Stomach smooth muscle (tissue), 2 donors: Measurements from ENCODE around the gene STXBP1.

Experiments
- H3K27ac ChIP-seq: one replicate; pipeline ENCODE4 v1.7.0; 2013; ENCODE audit warnings: mild to moderate bottlenecking, low read length, inconsistent platforms
- H3K27me3 ChIP-seq, 2 donors: one replicate each; pipeline ENCODE4 v1.7.0; 2013; ENCODE audit warnings: low read length in 2 of 2; ENCODE audit not compliant: insufficient read depth in 2 of 2, control insufficient read depth in 1 of 2
- H3K36me3 ChIP-seq, 2 donors: one replicate each; pipeline ENCODE4 v1.7.0; 2013; ENCODE audit warnings: low read length in 2 of 2; ENCODE audit not compliant: control insufficient read depth in 2 of 2, insufficient read depth in 2 of 2
- H3K4me1 ChIP-seq: one replicate; pipeline ENCODE4 v1.7.0; 2013; ENCODE audit warnings: low read length; ENCODE audit not compliant: control insufficient read depth, insufficient read depth
- H3K4me3 ChIP-seq, 2 donors: one replicate each; pipeline ENCODE4 v1.7.0; 2013; ENCODE audit warnings: low read length in 2 of 2
- H3K9ac ChIP-seq, 2 donors: one replicate each; pipeline ENCODE4 v1.7.0; 2013; ENCODE audit warnings: low read length in 2 of 2, mild to moderate bottlenecking in 1 of 2
- H3K9me3 ChIP-seq, 2 donors: one replicate each; pipeline ENCODE4 v1.7.0; 2013; ENCODE audit warnings: low read length in 2 of 2; ENCODE audit not compliant: control insufficient read depth in 2 of 2
- donor health status: healthy.
- donor health status: Pancreatic carcinoma.

The STXBP1 gene

DNA sequence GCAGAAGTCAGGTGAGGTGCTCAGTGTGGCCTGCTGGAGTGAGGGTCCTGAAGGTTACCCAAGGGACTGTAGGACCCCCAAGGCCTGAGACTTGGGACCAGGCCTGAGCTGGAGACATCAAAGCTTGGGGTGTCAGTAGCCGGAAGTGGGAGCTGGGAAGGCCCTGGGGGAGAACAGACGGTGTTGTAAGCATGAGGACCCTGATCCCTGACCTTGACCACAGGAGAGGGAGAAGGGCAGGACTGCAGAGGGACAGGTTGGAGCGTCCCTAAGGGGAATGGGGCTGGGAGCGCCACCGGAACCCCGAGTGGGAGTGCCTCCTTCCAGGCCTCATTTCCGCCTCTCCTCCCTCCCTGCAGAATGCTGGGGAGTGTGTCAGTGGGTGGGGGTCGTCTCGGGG is 104.3 kb downstream of the STXBP1 start:
- H3K27me3 ChIP-seq: no peaks in the 10 kb centered on the region
- no peaks in the 10 kb centered on the region for H3K9me3 ChIP-seq
- peak overlapping the region; percentile 79 for H3K27ac ChIP-seq
- H3K36me3 ChIP-seq: no peaks in the 10 kb centered on the region
- peak overlapping the region; percentile 88 to 94 for H3K4me3 ChIP-seq
- peaks cover 18% of the 10 kb centered on the region for H3K4me1 ChIP-seq
- H3K9ac ChIP-seq: peak overlapping the region; percentile 78 to 84

DNA sequence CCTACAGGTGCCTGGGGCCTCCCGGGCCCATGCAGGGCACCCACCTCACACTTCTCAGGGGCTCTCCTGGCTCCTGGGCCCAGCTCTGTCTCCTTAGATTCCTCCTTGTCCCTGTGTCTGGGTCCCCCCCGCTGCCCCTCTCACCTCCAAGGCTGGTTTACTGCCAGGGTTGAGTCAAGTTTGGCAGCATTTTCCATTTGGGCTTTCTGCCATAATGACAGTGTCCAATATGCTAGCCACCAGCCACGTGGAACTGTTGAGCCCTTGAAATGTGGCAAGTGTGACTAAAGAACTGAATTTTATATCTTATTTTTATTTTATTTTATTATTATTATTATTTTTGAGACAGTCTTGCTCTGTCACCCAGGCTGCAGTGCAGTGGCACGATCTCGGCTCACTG is 105.7 kb downstream of the STXBP1 start:
- Histone ChIP-seq H3K4me3 (no peak overlapping the region), H3K4me1 (peaks cover 18% of the 10 kb centered on the region), H3K36me3 (no peaks in the 10 kb centered on the region), H3K9me3 (no peaks in the 10 kb centered on the region), H3K27me3 (peaks cover 0 to 2% of the 10 kb centered on the region in 2 donors), H3K9ac (no peak overlapping the region), H3K27ac (no peak overlapping the region)

DNA sequence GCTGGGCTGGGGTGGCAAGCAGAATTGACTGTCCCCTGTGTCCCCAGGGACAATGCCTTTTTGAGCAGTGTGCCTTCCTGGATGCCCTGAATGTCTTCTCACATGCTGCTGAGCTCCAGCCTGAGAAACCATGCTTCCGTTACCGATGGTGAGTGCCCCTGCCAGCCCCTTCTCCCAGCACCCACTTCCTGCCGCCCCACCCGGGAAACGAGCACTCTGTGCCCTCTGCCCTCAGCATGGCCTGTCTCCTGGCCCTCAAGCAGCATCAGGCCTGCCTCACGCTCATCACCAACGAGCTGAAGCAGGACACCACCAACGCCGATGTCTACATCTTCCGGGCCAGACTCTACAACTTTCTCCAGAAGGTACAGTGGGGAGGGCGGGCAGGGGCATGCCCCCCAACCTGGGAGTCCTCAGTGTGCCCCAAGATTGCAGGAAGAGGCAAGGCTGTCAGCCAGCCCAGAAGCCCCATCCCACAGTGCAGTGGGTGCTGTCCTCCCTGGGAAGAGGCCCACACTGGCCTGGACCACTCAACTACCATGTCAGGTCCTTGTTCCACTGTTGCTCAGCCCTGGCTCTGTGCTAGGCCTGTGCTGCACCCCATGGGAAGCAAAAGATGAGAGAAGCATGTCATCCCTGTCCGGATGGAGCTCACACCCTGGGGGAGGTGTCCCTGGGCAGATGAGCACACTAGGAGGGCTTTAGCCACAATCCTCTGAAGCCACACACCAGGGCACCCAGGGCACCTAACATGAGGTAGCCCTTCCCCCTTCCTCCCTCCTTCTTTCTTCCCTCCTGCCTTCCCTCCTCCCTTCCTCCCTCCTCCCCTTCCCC is 108.2 kb downstream of the STXBP1 start:
- no peak overlapping the region for H3K4me3 ChIP-seq
- no peaks in the 10 kb centered on the region for H3K9me3 ChIP-seq
- peaks cover 13% of the 10 kb centered on the region for H3K4me1 ChIP-seq
- H3K9ac ChIP-seq: no peak overlapping the region
- no peak overlapping the region for H3K27ac ChIP-seq
- peaks cover 0 to 8% of the 10 kb centered on the region in 2 donors for H3K27me3 ChIP-seq
- no peaks in the 10 kb centered on the region for H3K36me3 ChIP-seq

DNA sequence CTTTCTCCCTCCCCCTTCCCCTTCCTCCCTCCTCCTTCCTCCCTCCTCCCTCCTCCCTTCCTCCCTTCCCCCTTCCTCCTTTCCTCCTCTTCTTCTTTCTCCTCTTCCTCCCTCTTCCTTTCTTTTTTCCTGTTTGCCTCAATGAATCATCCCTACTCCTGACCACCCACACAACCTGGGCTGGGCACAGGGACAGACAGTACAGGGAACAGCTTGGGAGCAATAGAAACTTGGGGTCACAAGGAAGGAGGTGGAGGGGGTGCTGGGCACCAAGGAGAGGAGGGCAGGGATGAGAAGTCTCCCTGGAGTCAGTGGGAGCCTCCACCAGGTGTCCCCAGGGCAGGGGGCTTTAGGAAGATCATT is 108.8 kb downstream of the STXBP1 start:
- peaks cover 13% of the 10 kb centered on the region for H3K4me1 ChIP-seq
- no peaks in the 10 kb centered on the region for H3K9me3 ChIP-seq
- H3K27me3 ChIP-seq: peaks cover 0 to 8% of the 10 kb centered on the region in 2 donors
- H3K9ac ChIP-seq: no peak overlapping the region
- H3K4me3 ChIP-seq: no peak overlapping the region
- no peaks in the 10 kb centered on the region for H3K36me3 ChIP-seq
- H3K27ac ChIP-seq: no peak overlapping the region

DNA sequence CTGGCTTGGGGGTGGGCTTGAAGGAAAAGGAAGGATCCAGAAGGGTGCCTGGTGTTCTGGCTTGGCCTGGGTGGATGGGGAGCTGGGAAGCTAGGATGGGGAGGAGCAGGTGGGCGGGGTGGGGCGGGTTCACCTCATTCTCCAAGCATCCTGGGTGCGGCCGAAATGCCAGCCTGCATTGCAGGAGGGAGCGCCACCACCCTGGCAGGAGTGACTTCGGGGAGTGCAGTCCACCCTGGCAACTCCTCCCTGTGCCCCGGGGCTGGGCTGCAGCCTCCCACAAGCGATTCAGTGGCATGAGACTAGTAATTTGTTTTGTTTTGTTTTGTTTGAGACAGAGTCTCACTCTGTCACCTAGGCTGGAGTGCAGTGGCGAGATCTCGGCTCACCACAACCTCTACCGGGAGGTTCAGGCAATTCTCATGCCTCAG is 109.3 kb downstream of the STXBP1 start:
- H3K27me3 ChIP-seq: peaks cover 0 to 8% of the 10 kb centered on the region in 2 donors
- H3K9me3 ChIP-seq: no peaks in the 10 kb centered on the region
- no peak overlapping the region for H3K9ac ChIP-seq
- H3K27ac ChIP-seq: no peak overlapping the region
- H3K4me3 ChIP-seq: no peak overlapping the region
- H3K4me1 ChIP-seq: peaks cover 8% of the 10 kb centered on the region
- H3K36me3 ChIP-seq: no peaks in the 10 kb centered on the region

DNA sequence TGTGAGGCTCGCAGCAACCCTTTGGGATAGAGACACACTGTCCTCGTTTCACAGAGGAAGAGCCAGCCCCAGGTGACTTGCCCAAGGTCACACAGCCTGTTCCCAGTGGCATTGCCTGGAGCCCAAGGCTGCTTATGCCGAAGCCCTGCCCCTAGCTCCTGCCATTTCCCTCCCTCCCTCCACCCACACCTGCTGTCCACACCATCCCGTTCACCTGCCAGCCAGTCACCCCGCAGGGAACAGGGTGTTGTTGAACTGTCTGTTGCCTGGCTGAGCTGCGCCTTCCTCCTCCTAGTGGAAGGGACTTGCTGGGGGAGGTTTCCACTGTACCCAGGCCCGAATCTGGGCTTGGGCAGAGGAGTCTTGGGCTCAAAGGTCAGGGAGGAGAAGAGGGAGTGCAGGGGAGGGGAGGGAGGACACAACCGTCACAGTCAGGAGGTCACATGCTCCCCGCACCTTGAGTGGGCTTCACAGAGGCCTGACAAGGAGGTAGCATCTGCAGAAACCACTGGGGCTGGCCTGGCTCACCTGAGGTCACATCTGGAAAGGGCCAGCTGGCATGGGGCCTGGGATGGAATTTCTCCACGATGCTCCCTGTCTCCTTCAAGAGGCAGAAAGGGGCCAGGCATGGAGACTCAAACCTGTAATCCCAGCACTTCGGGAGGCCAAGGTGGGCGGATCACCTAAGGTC is 110.1 kb downstream of the STXBP1 start:
- no peak overlapping the region for H3K4me3 ChIP-seq
- no peaks in the 10 kb centered on the region for H3K9me3 ChIP-seq
- H3K4me1 ChIP-seq: peaks cover 6% of the 10 kb centered on the region
- H3K27me3 ChIP-seq: peaks cover 0 to 8% of the 10 kb centered on the region in 2 donors
- no peak overlapping the region for H3K9ac ChIP-seq
- H3K36me3 ChIP-seq: no peaks in the 10 kb centered on the region
- no peak overlapping the region for H3K27ac ChIP-seq

DNA sequence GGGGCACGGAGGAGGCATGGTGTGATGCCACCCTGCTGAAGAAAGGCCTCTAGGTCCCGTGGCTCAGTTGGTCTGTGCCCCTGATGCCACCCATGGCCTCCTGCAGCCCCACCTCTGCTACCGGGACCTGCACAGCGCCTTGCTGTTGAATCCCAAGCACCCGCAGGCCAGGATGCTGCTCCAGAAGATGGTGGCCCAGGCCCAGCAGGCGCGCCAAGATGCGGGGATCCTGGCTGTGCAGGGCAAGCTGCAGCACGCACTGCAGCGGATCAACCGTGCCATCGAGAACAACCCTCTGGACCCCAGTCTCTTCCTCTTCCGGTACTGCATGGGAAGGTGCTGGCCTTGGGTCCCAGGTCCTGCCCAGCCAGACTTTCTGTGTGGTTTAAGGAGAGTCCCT is 110.9 kb downstream of the STXBP1 start:
- Histone ChIP-seq H3K9ac (no peak overlapping the region), H3K27ac (no peak overlapping the region), H3K9me3 (no peaks in the 10 kb centered on the region), H3K36me3 (no peaks in the 10 kb centered on the region), H3K27me3 (peaks cover 0 to 8% of the 10 kb centered on the region in 2 donors), H3K4me1 (peaks cover 6% of the 10 kb centered on the region), H3K4me3 (no peak overlapping the region)

DNA sequence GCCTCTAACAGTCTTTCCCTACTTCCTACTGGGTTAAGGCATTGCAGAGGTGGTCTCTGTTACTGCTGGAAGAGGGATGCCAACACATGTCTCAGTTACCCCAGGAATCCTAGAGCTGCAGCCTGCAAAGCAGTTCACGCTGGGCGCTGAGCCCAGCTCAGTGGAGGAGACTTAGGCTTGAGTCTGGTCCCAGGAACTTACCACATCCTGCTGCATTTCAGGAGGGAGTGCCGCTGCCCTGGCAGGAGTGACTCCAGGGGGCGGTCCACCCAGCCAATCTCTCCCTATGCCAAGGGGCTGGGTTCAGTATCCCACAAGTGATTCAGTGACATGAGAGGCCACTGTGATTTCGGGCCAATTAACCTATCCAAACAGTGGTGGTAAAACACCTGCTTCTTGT is 111.4 kb downstream of the STXBP1 start:
- Histone ChIP-seq H3K4me1 (peaks cover 6% of the 10 kb centered on the region), H3K9ac (no peak overlapping the region)

DNA sequence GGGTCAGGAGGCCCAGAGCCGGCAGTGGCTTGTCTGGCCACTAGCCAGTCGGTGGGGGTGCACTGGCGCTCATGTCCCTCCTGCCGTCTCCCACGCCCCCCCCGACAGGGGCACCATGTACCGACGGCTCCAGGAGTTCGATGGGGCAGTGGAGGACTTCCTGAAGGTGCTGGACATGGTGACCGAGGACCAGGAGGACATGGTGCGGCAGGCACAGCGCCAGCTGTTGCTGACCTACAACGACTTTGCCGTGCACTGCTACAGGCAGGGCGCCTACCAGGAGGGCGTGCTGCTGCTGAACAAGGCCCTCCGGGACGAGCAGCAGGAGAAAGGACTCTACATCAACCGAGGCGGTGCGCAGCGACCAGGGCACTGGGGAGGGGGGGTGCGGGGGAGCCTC is 111.9 kb downstream of the STXBP1 start:
- peaks cover 6% of the 10 kb centered on the region for H3K4me1 ChIP-seq
- H3K4me3 ChIP-seq: no peak overlapping the region
- no peak overlapping the region for H3K9ac ChIP-seq
- no peaks in the 10 kb centered on the region for H3K36me3 ChIP-seq
- no peak overlapping the region for H3K27ac ChIP-seq
- H3K9me3 ChIP-seq: no peaks in the 10 kb centered on the region
- H3K27me3 ChIP-seq: peaks cover 0 to 8% of the 10 kb centered on the region in 2 donors

More for the DNA sequence above, 111.4 kb downstream of the STXBP1 start:
- Histone ChIP-seq H3K27me3 (peaks cover 0 to 8% of the 10 kb centered on the region in 2 donors), H3K4me3 (no peak overlapping the region), H3K9me3 (no peaks in the 10 kb centered on the region), H3K27ac (no peak overlapping the region), H3K36me3 (no peaks in the 10 kb centered on the region)

DNA sequence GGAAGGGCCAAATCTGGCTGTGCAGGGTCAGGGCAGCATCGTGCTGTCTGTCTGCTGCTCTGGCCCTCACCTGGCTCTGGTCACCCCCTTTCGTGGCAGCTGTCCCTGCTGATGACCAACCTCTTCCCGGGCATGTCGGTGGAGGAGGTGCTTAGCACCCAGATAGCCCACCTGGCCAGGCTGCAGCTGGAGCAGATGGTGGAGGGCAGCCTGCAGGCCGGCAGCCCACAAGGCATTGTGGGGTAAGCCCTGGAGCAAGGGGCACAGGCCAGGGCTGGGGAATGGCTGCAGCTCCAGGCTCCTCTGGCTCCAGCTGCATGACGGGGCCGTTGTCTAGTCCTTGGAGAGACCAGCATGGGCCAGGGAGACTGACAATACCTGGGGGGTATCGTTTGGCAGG is 114.8 kb downstream of the STXBP1 start:
- Histone ChIP-seq H3K27me3 (peaks cover 0 to 8% of the 10 kb centered on the region in 2 donors), H3K36me3 (peaks cover 2 to 8% of the 10 kb centered on the region in 2 donors), H3K4me3 (no peak overlapping the region), H3K4me1 (peaks cover 6% of the 10 kb centered on the region), H3K27ac (no peak overlapping the region), H3K9ac (no peak overlapping the region), H3K9me3 (no peaks in the 10 kb centered on the region)

DNA sequence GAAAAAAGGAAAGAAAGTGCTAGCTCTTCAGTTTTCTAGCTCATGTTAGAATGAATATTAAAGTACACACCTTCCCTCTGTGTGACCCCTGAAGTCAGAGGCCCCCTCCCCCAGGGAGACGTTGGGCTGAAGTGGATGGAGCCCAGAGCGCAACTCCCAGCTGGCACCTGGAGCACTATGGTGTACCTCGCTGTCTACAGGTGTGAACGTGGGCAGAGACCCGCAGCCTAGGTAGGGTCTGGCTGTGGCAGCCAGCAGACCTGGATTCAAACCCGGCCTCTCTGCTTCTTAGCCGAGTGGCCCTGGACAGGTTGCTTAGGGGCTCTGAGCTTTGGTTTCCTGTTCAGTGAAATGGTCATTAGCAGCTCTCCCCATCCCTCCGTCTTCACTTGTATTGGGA is 116.7 kb downstream of the STXBP1 start:
- H3K36me3 ChIP-seq: peaks cover 9 to 14% of the 10 kb centered on the region in 2 donors
- peaks cover 12% of the 10 kb centered on the region for H3K4me1 ChIP-seq

More for the DNA sequence above, 116.7 kb downstream of the STXBP1 start:
- Histone ChIP-seq H3K9me3 (no peaks in the 10 kb centered on the region), H3K9ac (no peak overlapping the region), H3K27ac (no peak overlapping the region), H3K27me3 (no peaks in the 10 kb centered on the region), H3K4me3 (no peak overlapping the region)
